HG02973 (cell line): ENCODE measurements around the gene PRR11.
"Not testable (repeated sequence)": the region's sequence is repeated elsewhere in the genome, so short reads cannot be mapped to it uniquely, and the experiment has no call there.

Source experiments
- ATAC-seq: cut with Tn5 transposase; IDR thresholded peaks from one replicate; pipeline ENCODE4 v1.9.1; 2021; ENCODE audit warnings: moderate library complexity; ENCODE audit not compliant: unreplicated experiment

Gene PRR11

DNA sequence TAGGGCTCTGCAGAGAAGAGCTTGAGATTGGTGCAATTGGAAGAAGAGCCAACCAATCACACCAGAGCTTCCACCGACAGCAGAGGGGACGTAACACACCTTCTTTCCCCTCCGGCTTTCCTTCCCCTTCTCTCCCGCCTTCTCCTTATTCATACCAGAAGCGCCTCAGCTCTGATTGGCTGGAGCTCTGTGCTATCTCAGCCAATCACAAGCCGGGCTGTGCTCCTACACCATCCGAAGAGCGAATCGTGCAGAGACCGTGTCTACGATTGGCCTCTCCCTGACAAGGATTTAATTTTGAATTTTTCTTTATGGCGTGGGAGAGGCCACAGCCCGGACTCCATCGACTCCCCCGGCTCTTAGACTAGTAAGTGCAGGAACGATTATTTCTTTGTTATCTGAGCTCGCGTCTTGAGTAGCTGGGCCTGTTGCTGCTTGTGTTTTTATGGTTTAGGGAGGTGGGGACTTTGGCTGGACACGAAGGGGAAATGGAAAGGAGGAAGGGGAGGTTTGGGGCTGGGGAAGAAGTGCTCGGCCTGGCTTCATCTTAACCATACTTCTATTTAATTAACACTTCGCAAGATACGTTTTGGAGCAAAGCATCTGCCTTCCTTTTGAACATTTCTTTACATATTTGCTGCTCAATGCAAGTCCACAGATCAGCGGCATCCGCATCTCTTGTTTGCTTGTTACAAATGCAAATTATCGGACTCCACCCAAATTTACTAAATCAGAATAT lies at the start of gene PRR11:
Gene PRR11, plus strand, starts transcription at position 308 of the 739 bp plus-strand sequence. CDS start 14,007 bp downstream, outside the sequence.
- peak; percentile 87 for ATAC-seq

DNA sequence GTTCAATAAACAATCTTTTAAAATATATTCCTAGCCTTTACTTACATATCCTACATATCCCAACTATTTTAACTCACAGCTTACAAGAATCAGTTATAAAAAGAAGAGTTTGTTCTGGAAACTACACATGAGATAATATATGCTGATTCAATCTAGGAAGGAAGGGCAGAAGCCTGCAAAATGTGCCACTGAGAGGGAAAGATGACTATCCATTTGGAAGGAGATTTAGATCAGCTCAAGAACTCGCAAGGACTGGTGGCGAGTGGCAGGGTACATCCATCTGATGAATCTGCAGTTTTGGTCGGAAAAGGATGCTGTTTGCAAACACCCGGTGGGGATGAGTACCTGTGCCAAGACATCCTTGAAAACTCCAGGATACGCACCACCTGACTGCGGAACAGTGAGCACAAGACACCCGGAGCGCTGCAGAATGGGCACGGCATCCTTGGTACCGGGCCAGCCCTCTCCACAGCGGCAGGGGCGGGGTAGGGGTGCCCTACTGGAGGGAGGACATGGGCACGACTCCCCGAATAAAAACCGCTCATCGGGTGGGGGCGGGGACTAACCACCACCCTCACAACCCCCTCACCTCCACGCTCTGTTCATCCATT lies 49.6 kb upstream of the PRR11 start:
- peak; percentile 16 for ATAC-seq

DNA sequence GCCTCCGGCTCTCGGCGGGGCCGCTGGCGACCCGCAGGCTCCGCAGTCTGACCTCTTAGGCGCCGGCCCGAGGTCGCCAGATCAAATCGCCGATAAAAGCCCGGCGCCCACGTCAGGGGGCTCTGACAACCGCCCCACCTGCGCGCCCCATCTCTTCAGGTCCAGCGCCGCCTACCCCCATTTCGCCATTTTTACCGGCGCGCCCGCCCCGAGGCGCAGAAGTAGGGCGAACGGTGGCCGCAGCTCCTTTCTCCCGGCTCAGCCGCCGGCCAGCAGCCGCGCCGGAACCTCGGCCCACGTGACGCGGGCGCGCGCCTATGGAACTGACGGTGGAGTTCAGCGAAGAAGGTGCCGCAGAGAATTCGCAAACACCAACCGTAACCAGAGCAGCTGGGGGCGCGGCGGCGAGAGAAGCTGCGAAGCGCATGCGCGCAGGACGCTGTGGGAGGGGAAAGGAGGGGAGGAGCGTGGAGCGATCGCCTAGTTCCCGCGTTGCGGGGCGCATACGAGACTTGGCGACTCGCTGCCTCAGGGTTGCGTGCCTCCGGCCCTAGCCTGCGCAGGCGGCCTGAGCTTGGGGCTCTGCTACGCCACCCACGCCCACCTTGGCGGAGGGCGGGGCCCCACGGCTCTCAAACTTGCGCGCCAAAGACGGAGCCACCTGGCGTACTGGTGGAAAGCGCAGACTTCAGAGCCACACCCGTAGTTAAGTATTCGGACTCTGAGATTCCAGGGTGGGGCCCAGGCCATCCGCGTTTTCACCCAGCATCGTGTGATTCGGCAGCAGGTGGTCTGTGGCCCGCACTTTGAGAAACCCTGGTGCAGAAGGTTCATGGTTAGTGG lies 48.9 kb upstream of the PRR11 start, which contains the start of gene TRIM37:
Gene TRIM37, minus strand, starts transcription at position 418 of the 843 bp plus-strand sequence. CDS start 419 bp downstream, outside the sequence.
- ATAC-seq: peak; percentile 94

DNA sequence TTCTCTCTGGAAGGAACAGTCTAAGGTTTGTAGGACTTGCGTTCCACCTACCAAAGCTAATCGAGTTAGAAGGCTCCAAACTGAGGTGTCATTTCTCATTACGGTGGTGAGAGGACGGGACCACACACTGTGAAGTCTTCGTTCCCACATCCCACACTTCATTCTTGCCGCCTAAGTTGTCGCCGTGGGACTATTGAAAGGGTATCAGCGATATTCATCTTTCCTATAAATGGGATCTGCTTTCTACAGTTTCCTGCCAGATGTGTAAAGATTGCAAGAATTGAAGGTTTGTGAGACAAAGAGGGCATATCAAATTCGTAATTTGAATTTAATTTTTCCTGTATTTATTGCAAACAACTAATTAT lies 48.3 kb upstream of the PRR11 start:
- no peak for ATAC-seq

DNA sequence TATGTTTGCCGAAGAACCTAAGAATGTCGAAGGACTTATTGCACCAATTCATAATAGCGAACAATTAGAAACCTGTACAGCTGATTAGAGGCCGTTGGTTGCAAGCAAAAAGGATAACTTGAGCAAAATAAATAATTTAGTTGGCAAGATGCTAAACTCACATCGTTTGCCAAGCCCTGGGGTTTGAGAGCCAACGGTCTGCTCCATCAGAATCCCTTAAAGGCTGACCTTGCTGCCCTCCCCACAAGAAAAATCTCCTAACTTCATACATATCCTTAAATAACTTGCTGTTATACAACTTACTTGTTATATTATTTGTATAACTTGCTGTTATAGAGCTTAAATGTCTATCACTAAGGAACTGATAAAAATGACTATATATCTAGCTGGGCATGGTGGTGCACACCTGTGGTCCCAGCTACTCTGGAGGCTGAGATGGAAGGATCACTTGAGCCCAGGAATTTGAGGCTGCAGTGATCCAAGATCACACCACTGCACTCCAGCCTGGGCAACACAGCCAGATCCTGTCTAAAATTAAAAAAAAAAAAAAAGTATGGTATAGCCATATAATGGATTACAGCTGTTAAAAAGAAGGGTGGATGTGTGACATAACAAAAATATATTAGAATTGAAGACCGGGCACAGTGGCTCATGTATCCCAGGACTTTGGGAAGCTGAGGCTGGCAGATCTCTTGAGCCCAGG lies 47.0 kb upstream of the PRR11 start:
- ATAC-seq: no peak

DNA sequence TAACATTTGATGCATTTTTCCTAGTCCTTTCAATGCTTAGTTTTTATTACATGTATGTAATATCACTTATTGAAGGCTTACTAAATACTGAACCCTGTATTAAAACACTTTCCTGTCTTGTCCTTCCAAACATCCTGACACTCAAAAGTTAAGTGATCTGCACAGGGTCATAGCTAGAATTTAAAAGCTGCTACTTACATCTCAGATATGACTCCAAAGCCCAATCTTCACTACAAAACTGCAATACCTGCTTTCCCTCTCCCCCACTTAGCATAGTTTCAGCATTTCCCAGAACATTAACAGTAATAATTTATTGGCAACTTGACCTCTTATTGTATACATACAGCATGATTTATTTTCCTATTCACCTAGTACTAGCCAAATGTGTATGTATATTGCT lies 44.6 kb upstream of the PRR11 start:
- no peak for ATAC-seq

DNA sequence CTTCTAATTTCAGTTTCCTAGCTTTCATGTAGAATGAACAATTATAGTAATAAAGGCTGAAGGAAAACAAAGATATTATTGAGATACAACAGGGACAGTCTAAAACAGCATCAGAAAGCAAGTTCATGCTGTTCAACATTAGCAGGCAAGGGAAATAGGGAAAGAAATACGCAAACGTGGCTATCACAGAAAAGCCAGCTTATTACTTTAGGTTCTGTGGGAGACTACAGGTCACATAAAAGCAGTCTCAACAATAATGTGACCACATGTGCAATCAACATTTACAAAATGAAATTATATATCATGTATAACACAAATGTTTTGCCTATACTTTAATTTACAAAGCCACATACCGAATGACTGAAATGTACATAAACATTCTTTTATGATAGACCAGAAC lies 44.0 kb upstream of the PRR11 start:
- ATAC-seq: no peak

DNA sequence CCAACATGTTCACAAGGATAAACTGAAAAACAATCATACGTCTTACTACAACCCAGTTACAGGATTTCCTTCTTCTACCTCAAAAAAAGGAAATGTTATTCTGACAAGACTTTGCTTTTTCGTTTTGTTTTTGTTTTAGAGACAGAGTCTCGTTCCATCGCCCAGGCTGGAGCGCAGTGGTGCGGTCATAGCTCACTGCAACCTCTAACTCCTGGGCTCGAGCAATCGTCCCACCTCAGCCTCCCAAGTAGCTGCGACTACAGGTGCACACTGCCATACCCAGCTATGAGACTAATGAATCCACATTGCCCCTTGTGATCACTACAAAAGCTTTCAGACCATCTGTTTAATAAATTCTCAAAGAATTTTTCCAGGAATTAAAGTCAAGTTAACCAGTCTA lies 40.1 kb upstream of the PRR11 start:
- no peak for ATAC-seq

DNA sequence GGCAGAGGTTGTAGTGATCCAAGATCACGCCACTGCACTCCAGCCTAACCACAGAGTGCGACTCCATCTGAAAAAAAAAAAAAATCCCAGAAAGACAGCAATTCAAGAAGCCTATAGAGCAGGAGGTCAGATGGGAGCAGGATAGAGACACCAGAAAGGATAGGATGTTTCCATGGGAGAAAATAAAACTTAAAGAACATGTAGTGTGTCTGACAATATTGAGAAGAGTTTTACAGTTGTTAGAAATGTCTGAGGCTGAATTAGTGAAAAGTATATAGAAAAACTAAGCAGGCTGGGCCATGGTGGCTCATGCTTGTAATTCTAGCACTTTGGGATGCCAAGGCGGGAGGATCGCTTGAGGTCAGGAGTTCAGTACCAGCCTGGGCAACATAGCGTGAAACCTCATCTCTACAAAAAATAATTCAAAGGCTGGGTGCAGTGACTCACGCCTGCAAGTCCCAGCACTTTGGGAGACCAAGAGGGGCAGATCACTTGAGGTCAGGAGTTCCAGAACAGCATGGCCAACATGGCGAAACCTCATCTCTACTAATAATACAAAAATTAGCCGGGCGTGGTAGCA lies 33.6 kb upstream of the PRR11 start:
- ATAC-seq: no peak

DNA sequence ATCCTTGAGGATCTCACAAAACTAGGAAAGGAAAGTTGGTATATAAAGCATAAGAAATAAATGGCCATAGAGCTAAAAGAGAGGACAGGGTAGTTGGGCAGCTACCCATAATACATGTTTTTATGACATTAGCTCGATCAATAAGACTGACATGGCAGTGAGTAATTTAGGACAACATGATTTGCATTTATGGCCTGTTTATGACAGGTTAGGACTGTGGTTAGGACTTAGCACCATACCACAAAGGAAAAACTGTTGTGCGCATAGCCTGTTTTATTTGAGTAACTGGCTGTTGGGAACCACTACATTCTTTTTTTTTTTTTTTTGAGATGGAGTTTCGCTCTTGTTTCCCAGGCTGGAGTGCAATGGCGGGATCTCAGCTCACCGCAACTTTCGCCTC lies 30.9 kb upstream of the PRR11 start:
- ATAC-seq: no peak

DNA sequence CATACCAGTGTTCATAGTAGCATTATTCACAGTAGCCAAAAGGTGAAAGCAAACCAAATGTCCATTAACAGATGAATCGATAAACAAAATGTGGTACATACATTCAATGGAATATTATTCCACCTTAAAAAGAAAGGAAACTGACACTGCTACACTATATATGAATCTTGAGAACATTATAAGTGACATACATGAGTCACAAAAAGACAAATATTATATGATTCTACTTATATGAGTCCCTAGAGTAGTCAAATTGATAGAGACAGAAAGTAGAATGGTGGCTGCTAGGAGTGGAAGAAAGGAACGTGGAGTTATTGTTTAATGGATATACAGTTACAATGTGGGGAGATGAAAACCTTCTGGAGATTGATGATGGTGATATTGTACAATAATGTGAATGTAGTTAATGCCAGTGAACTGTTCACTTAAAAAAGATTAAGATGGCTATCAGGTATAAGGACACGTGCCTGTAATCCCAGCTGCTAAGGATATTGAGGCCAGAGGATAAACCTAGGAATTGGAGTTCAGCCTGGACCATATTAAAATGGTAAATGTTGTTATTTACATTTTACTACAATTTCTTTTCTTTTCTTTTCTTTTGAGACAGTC lies 28.6 kb upstream of the PRR11 start:
- no peak for ATAC-seq

DNA sequence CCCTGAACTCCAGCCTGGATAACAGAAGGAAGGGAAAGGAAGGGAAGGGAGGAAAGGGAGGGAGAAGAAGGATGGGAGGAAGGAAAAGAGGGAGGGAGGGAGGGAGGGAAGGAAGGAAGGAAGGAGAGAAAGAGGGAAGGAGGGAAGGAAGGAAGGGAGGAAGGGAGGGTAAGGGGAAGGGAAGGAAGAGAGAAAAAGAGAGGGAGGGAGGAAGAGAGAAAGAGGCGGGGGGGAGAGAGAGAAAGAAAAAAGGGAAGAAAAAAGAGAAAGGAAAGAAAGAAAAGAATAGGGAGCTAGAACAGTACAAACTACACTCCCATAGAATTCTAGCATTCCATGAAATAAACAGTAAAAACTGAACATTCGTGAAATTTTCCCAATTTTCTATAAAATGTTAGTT lies 25.7 kb upstream of the PRR11 start:
- no peak for ATAC-seq

DNA sequence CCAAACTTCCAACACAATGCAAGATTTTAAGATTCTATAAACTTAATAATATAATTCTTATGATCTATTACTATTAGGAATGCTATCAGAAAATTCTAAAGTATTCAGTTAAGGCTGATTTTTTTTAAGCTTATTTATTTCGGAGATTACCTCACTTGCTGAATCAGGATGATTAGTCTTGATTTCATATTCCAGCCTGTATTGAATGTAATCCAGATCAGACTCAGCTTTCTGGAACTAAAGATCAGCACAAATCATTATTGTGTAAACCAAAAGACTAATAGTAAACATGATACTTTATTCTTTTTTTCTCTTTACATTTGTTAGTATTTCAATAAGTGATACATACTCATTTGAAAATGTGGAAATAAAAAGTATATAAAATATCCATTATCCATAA lies 24.4 kb upstream of the PRR11 start:
- ATAC-seq: no peak

DNA sequence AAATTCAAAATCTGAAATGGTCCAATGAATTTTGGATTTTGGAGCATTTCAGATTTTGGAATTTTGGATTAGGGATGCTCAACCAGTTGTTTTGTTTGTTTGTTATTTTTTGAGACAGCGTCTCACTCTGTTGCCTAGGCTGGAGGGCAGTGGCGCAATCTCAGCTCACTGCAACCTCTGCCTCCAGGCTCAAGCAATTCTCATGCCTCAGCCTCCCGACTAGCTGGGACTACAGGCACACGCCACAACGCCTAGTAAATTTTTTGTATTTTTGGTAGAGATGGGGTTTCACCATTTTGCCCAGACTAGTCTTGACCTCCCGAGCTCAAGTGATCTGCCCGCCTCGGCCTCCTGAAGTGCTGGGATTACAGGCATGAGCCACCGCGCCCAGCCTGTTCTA lies 17.2 kb upstream of the PRR11 start:
- ATAC-seq: not testable (repeated sequence)

DNA sequence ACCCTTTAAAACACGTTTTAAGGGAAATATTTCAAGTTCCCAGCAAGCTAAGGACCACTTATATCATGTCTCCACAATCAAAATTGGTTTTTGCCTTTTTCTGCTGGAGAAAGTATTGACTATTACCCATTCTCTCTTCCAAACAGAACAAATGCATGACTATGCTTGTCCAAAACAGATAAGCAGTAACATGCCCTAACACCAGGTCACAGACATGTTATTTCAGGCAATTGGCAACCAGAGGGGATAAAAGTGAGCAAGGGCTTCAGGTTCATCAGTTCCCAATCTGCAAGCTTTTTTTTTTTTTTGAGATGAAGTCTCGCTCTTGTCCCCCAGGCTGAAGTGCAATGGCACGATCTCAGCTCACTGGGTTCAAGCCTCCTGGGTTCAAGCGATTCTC lies 15.6 kb upstream of the PRR11 start:
- no peak for ATAC-seq

DNA sequence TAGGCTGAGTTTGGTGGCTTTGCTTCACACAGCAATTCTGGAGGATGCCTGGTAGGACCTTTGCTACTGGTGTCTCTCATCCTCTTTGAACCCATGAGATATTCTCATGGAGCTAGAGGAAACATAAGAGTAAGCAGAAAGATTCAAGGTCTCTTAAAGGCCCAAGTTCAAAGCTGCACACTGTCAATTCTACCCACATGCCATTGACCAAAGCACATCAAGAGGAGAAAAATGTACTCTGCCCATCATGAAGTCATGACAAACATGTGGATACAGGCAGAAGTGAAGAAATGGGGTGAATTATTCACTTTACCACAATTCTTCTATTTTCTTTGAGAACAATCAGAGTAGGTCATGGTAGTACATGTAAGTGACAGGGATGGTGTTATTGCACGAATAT lies 13.7 kb upstream of the PRR11 start:
- ATAC-seq: no peak

DNA sequence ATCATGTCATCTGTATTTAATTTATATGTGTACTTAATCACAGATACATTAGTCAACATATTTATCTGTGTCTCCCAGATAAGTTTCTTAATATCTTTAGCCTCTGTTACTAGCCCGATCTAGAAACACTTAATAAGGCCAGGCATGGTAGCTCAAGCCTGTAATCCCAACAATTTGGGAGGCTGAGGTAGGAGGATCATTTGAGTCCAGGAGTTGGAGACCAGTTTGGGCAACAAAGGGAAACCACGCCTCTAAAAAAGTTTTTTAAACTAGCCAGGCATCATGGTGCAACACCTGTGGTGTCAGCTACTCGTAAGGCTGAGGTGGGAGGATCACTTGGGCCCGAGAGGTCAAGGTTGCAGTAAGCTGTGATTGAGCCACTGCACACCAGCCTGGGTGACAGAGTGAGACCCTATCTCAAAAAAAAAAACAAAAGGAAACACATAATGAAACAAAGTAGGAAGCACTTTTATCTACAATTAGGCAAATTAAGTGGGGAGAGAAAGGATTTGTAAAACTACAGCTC lies 9.9 kb upstream of the PRR11 start:
- ATAC-seq: no peak

DNA sequence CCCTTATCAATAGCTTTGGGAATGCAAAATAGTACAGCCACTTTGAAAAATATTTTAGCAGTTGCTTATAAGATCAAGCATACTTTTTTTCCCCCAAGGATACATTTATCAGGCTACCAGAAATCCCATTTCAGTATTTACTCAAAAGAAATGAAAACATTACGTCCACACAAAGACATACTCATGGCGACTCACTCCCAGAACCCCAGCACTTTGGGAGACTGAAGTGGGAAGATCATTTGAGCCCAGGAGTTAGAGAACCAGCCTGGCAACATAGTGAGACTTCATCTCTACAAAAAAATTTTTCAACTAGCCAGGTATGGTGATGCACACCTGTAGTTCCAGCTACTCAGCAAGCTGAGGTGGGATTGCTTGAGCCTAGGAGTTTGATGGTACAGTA lies 6.5 kb upstream of the PRR11 start:
- no peak for ATAC-seq

DNA sequence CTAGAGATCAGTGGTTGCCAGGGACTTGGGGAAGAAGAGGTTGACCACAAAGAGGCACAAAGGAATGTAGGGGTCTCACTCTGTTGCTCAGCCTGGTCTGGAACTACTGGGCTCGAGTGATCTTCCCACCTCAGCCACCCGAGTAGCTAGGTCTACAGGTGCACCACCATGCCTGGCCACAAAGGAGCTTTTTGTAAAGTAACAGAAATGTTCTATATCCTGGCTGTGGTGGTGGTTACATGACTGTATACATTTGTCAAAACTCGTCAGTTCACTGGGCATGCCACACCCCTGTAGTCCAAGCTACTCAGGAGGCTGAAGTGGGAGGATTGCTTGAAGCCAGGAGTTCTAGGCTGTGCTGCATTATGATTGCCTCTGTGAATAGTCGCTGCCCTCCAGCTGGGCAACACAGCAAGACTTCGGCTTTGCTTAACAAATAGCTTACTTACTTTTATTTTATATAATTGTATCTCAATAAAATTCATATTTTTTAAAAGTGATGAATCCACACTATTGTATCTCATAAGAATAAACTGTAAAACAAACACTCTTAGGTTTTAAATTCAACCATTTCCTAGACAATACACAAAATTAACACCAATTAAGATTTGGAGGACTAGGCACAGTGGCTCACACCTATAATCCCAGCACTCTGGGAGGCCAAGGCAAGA lies 5.6 kb upstream of the PRR11 start:
- ATAC-seq: no peak

DNA sequence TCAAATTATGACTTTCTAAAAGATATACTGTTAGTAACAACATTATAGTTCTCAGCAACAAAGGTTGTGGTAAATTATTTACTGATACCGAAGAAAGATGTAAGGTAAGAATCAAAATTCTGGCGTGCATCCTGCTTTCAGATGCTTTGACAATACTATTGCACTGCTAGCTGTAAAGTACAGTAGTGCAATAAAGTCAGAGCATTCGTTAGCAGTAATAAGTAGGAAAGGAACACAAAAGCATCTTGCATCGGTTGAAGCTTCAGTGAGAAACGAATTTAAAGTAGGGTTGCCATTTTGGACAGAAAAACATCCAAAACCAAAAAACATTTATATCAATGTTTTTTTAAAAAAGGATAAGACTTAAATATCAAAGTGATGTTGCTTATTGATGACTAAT lies 4.5 kb upstream of the PRR11 start:
- ATAC-seq: no peak
